Measurements from ENCODE around the gene DTWD1. TPM values are rescaled to one million over a fixed set of nuclear protein-coding genes. Genes with fewer than 3 reads are reported as not detected.

DTWD1 gene
- total and polyA plus RNA-seq, 2 donors (not counting 3 experiments of a cell fraction or from before 2014, with no cell fraction given), result 4.6 to 20.1 TPM

GRCh38 chr15:49619226-49619625 is 1.6 kb upstream of the DTWD1 start:
- no peaks in the 10 kb centered on the region for H3K27me3 ChIP-seq (ENCODE audit: control insufficient read depth in 2 of 2, insufficient read depth in 2 of 2, low read length in 2 of 2)
- H3K27ac ChIP-seq (ENCODE audit: insufficient read depth, low read depth, low read length), result no peak overlapping the region
- dilution Hi-C loops (cut with MboI; ENCODE audit: extremely low pct_ligation_motif_present, low sequenced_read_pairs), result no loop called here
- no peak for DNase-seq (ENCODE audit: low read depth, low spot score)
- no TSS peak for BruUV-seq (replicated peaks)
- no peak for FAIRE-seq
- H3K9me3 ChIP-seq (replicated peaks; ENCODE audit: control insufficient read depth, insufficient read depth, low read length), result no peaks in the 10 kb centered on the region
- no peaks in the 10 kb centered on the region for H3K36me3 ChIP-seq (ENCODE audit: control insufficient read depth in 2 of 2, extremely low read depth in 1 of 2, insufficient read depth in 2 of 2, low read length in 2 of 2)
- intact Hi-C loops (cut with micrococcal nuclease), result no loop called here
- no peaks in the 10 kb centered on the region for H4K20me1 ChIP-seq (replicated peaks; ENCODE audit: control insufficient read depth, extremely low read depth, insufficient read depth, low read length)
- no peaks in the 10 kb centered on the region for H3K9me1 ChIP-seq (replicated peaks; ENCODE audit: control insufficient read depth, extremely low read depth, insufficient read depth, low read length)
- H3K79me2 ChIP-seq (ENCODE audit: control insufficient read depth, insufficient read depth, low read length), result peaks cover 25% of the 10 kb centered on the region
- peaks cover 11% of the 10 kb centered on the region for H3K4me1 ChIP-seq (ENCODE audit: control insufficient read depth, extremely low read depth, insufficient read depth, low read length)
- no peak overlapping the region for H2AFZ ChIP-seq (ENCODE audit: low read depth, low read length)
- H3K4me3 ChIP-seq (replicated peaks in 1 of 3; ENCODE audit: insufficient read depth in 1 of 3, low read depth in 1 of 3, low read length in 3 of 3), result no peak overlapping the region
- ChIA-PET POLR2A (no interaction called here), CTCF (interaction anchor here (1.3 kb wide), 1 partner anchor 147 kb away, joined by 3 read pairs; no protein-coding TSS in a partner anchor)
- no peak overlapping the region for H3K4me2 ChIP-seq (ENCODE audit: insufficient read depth, low read length)
- TF ChIP-seq GATA2 (IDR thresholded peaks at IDR 0.05; ENCODE audit: insufficient read depth, insufficient read length, low read depth, low read length) (no peak), POLR2A (IDR thresholded peaks at IDR 0.05; ENCODE audit: low read depth, low read length) (no peak), MAX (IDR thresholded peaks at IDR 0.05; ENCODE audit: insufficient read depth, insufficient read length) (no peak), FOS (IDR thresholded peaks at IDR 0.05; ENCODE audit: borderline replicate concordance, insufficient read depth, low read length) (no peak)
- H3K9ac ChIP-seq (replicated peaks; ENCODE audit: extremely low read depth, insufficient read depth, low read length), result no peak overlapping the region

DNA sequence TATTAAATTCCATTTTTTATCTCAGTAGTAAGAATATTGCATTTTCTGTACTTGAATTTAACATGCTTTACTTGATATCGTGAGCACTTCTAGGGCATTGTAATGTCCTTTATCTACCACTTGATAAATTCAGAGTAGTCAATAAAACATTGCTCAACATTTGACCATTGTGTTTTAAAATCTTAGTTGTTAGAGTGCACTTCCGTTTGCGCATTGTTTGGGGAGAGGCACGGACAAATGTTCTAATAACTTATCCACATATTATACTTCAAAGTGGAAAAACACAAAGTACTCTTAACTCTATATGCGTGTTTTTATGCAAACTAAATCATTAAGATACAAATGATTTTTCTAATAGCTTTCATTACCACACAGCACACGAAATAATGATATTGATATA is 649 bp upstream of the DTWD1 start:
- Histone ChIP-seq H4K20me1 (replicated peaks; ENCODE audit: control insufficient read depth, extremely low read depth, insufficient read depth, low read length) (no peaks in the 10 kb centered on the region), H3K9me3 (replicated peaks; ENCODE audit: control insufficient read depth, insufficient read depth, low read length) (no peaks in the 10 kb centered on the region), H3K27me3 (ENCODE audit: control insufficient read depth in 2 of 2, insufficient read depth in 2 of 2, low read length in 2 of 2) (no peaks in the 10 kb centered on the region), H3K9me1 (replicated peaks; ENCODE audit: control insufficient read depth, extremely low read depth, insufficient read depth, low read length) (no peaks in the 10 kb centered on the region), H3K4me3 (replicated peaks in 1 of 3; ENCODE audit: insufficient read depth in 1 of 3, low read depth in 1 of 3, low read length in 3 of 3) (peak overlapping the region; percentile 79 to 95 (median 91)), H3K9ac (replicated peaks; ENCODE audit: extremely low read depth, insufficient read depth, low read length) (peak overlapping the region; percentile 87), H3K36me3 (ENCODE audit: control insufficient read depth in 2 of 2, extremely low read depth in 1 of 2, insufficient read depth in 2 of 2, low read length in 2 of 2) (peaks cover 0 to under 1% of the 10 kb centered on the region in 2 experiments), H2AFZ (ENCODE audit: low read depth, low read length) (peak overlapping the region; percentile 68), H3K27ac (ENCODE audit: insufficient read depth, low read depth, low read length) (peak overlapping the region; percentile 64), H3K4me1 (ENCODE audit: control insufficient read depth, extremely low read depth, insufficient read depth, low read length) (peaks cover 11% of the 10 kb centered on the region), H3K79me2 (ENCODE audit: control insufficient read depth, insufficient read depth, low read length) (peaks cover 28% of the 10 kb centered on the region), H3K4me2 (ENCODE audit: insufficient read depth, low read length) (peak overlapping the region; percentile 94)
- no peak for FAIRE-seq
- dilution Hi-C loops (cut with MboI; ENCODE audit: extremely low pct_ligation_motif_present, low sequenced_read_pairs), result no loop called here
- ChIA-PET POLR2A (no interaction called here), CTCF (interaction anchor here (1.3 kb wide), 1 partner anchor 148 kb away, joined by 3 read pairs; no protein-coding TSS in a partner anchor)
- peak; percentile 56 for DNase-seq (ENCODE audit: low read depth, low spot score)
- TF ChIP-seq MYC (IDR thresholded peaks at IDR 0.05; ENCODE audit: low read depth, low read length), result no peak
- no peak for TF ChIP-seq POLR2AphosphoS5 (IDR thresholded peaks at IDR 0.05; ENCODE audit: insufficient read depth, low read depth, low read length)
- TF ChIP-seq EZH2 (IDR thresholded peaks at IDR 0.05; ENCODE audit: borderline replicate concordance, low read depth, low read length, severe bottlenecking), result no peak
- TF ChIP-seq, protein P1, sequence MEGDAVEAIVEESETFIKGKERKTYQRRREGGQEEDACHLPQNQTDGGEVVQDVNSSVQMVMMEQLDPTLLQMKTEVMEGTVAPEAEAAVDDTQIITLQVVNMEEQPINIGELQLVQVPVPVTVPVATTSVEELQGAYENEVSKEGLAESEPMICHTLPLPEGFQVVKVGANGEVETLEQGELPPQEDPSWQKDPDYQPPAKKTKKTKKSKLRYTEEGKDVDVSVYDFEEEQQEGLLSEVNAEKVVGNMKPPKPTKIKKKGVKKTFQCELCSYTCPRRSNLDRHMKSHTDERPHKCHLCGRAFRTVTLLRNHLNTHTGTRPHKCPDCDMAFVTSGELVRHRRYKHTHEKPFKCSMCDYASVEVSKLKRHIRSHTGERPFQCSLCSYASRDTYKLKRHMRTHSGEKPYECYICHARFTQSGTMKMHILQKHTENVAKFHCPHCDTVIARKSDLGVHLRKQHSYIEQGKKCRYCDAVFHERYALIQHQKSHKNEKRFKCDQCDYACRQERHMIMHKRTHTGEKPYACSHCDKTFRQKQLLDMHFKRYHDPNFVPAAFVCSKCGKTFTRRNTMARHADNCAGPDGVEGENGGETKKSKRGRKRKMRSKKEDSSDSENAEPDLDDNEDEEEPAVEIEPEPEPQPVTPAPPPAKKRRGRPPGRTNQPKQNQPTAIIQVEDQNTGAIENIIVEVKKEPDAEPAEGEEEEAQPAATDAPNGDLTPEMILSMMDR (IDR thresholded peaks at IDR 0.05; ENCODE audit: extremely low read depth in 1 of 2, insufficient read depth in 1 of 2, low read depth in 1 of 2, low read length in 2 of 2), result no peak
- no peak for TF ChIP-seq MAX (IDR thresholded peaks at IDR 0.05; ENCODE audit: insufficient read depth, insufficient read length)
- TF ChIP-seq FOS (IDR thresholded peaks at IDR 0.05; ENCODE audit: borderline replicate concordance, insufficient read depth, low read length), result no peak
- no peak for TF ChIP-seq POLR2A (IDR thresholded peaks at IDR 0.05; ENCODE audit: low read depth, low read length)
- no peak for TF ChIP-seq GATA2 (IDR thresholded peaks at IDR 0.05; ENCODE audit: insufficient read depth, insufficient read length, low read depth, low read length)
- no peak for TF ChIP-seq JUN (IDR thresholded peaks at IDR 0.05; ENCODE audit: borderline replicate concordance, insufficient read depth, insufficient read length, low read depth)
- BruUV-seq (replicated peaks), result TSS peak; percentile 83
- intact Hi-C loops (cut with micrococcal nuclease), result loop anchor here (1.0 to 10.0 kb wide), 7 partner anchors 385 to 1475 kb away; partner anchors contain the start of genes COPS2, GALK2, SHC4 and TNFAIP8L3

Measured in endothelial cell of umbilical vein (primary cell).